ENCODE measurements around the gene INSYN2B. TPM values are rescaled to one million over a fixed set of nuclear protein-coding genes. Genes with fewer than 3 reads are reported as not detected.

Gene INSYN2B
- total RNA-seq, 1 donor from 2014 or later, result 1.5 TPM

DNA sequence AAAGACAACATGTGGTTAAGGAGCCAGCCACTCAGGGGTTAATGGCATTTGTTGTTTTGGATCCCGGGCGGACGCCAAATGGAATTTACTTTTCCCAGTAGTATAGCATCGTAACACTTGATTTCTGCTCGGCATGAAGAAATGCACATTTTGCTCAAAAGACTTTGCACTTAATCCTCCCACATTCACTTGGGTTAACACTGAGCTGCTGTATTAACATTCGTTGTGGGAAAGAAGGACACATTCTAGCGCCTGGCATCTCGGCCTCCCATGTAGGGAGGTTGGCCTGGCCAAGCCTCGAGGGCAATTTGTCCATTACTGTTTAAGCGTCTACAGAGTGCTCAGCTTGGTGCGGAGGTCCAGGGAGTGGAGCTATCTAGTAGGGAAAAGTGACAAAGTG lies 32.3 kb upstream of the INSYN2B start:
- H3K27me3 Mint-ChIP-seq, result peaks cover 55% of the 10 kb centered on the region
- H3K4me1 Mint-ChIP-seq (ENCODE audit: unreplicated experiment), result peaks cover 5% of the 10 kb centered on the region

DNA sequence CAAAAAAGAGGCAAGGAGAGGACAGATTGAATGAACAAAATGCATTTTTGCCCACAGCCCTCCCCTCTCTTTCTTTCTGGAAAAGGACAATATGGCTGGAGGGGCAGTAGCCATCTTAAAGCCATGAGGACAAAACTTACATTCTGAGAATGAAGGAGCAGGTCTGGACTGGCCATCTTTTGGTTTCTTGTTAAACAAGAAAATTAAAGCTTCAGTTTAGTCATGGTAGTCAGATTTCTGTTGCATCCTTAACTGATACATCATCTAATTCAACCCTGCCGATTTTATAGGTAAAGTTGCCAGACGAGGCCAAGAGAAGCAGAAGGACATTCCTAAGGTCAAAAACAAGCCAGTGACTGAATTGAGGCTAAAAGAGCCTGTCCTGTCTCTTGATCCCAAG lies 31.5 kb upstream of the INSYN2B start:
- Mint-ChIP-seq H3K4me3 (no peak overlapping the region), H3K27ac (no peak overlapping the region), H3K36me3 (no peaks in the 10 kb centered on the region), H3K4me1 (ENCODE audit: unreplicated experiment) (peaks cover 5% of the 10 kb centered on the region), H3K27me3 (peaks cover 57% of the 10 kb centered on the region), H3K9me3 (no peaks in the 10 kb centered on the region)
- TF ChIP-seq, protein P1, sequence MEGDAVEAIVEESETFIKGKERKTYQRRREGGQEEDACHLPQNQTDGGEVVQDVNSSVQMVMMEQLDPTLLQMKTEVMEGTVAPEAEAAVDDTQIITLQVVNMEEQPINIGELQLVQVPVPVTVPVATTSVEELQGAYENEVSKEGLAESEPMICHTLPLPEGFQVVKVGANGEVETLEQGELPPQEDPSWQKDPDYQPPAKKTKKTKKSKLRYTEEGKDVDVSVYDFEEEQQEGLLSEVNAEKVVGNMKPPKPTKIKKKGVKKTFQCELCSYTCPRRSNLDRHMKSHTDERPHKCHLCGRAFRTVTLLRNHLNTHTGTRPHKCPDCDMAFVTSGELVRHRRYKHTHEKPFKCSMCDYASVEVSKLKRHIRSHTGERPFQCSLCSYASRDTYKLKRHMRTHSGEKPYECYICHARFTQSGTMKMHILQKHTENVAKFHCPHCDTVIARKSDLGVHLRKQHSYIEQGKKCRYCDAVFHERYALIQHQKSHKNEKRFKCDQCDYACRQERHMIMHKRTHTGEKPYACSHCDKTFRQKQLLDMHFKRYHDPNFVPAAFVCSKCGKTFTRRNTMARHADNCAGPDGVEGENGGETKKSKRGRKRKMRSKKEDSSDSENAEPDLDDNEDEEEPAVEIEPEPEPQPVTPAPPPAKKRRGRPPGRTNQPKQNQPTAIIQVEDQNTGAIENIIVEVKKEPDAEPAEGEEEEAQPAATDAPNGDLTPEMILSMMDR (conservative IDR thresholded peaks at IDR 0.05), result no peak
- DNase-seq (ENCODE audit: extremely low spot score, unreplicated experiment), result no peak

More for the DNA sequence above, 32.3 kb upstream of the INSYN2B start:
- no peak overlapping the region for H3K4me3 Mint-ChIP-seq
- H3K27ac Mint-ChIP-seq, result no peak overlapping the region
- no peak for DNase-seq (ENCODE audit: extremely low spot score, unreplicated experiment)
- H3K36me3 Mint-ChIP-seq, result no peaks in the 10 kb centered on the region
- TF ChIP-seq, protein P1 (conservative IDR thresholded peaks at IDR 0.05), result no peak
- H3K9me3 Mint-ChIP-seq, result no peaks in the 10 kb centered on the region

DNA sequence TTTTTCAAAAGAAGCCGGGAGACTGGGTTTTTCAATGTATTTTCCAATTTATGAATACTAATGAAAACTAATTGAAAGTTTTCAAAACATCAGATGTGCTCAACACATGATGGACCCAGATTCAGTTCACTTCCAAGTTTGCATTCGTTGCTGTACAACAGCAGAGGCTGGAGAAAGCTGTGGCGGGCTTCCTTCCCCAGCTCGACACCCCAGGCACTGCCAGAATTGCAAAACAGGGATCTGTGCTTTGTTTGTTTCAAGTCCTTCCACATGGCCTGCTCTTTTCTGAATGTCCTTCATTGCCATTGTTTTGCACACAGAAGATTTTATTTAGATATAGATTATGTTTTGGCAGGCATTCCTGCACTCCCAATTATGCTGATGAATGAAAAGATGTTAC lies 30.3 kb upstream of the INSYN2B start:
- Mint-ChIP-seq H3K36me3 (no peaks in the 10 kb centered on the region), H3K4me3 (no peak overlapping the region), H3K9me3 (no peaks in the 10 kb centered on the region), H3K27ac (no peak overlapping the region), H3K4me1 (ENCODE audit: unreplicated experiment) (peaks cover 9% of the 10 kb centered on the region), H3K27me3 (peaks cover 56% of the 10 kb centered on the region)
- no peak for DNase-seq (ENCODE audit: extremely low spot score, unreplicated experiment)
- TF ChIP-seq, protein P1 (conservative IDR thresholded peaks at IDR 0.05), result no peak

DNA sequence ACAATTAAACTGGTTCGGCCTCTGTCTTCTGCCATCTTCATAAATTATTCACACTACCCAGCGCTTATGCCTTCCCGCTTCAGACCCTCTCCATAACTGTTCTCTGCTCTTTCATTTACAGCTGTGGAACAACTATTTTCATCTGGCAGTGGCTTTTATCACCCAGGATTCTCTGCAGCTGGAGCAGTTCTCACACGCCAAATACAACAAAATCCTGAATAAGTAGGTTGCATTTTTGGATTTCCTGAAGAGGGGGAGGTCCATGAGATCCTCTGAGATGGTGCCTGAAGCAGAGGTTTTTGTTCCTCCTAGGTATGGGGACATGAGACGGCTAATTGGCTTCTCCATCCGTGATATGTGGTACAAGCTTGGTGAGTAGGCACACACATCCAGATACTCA lies 28.1 kb upstream of the INSYN2B start:
- no peaks in the 10 kb centered on the region for H3K9me3 Mint-ChIP-seq
- no peak overlapping the region for H3K27ac Mint-ChIP-seq

DNA sequence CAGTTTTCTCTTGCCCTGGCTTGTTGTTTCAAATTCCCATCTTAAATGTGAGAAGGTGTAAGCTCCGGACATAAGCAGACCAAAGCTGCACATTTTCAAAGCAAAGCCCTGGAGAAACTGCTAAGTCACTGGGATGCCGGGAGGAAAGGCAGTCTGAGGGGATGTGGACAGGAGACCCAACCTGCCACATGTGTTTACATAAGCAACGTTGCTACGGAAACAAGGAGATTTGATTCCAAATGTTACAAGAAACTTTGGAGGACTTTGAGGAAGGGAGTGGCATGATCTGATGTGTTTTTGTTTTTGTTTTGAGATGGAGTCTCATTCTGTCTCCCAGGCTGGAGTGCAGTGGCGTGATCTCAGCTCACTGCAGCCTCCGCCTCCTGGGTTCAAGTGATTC lies 25.7 kb upstream of the INSYN2B start:
- Mint-ChIP-seq H3K27me3 (peaks cover 31% of the 10 kb centered on the region), H3K36me3 (no peaks in the 10 kb centered on the region), H3K4me3 (no peak overlapping the region), H3K4me1 (ENCODE audit: unreplicated experiment) (peaks cover 3% of the 10 kb centered on the region), H3K27ac (no peak overlapping the region), H3K9me3 (no peaks in the 10 kb centered on the region)
- DNase-seq (ENCODE audit: extremely low spot score, unreplicated experiment), result no peak
- TF ChIP-seq, protein P1 (conservative IDR thresholded peaks at IDR 0.05), result no peak

More for the DNA sequence above, 28.1 kb upstream of the INSYN2B start:
- peaks cover 3% of the 10 kb centered on the region for H3K4me1 Mint-ChIP-seq (ENCODE audit: unreplicated experiment)
- TF ChIP-seq, protein P1 (conservative IDR thresholded peaks at IDR 0.05), result no peak
- H3K36me3 Mint-ChIP-seq, result no peaks in the 10 kb centered on the region
- no peak overlapping the region for H3K4me3 Mint-ChIP-seq
- peaks cover 42% of the 10 kb centered on the region for H3K27me3 Mint-ChIP-seq
- DNase-seq (ENCODE audit: extremely low spot score, unreplicated experiment), result no peak

DNA sequence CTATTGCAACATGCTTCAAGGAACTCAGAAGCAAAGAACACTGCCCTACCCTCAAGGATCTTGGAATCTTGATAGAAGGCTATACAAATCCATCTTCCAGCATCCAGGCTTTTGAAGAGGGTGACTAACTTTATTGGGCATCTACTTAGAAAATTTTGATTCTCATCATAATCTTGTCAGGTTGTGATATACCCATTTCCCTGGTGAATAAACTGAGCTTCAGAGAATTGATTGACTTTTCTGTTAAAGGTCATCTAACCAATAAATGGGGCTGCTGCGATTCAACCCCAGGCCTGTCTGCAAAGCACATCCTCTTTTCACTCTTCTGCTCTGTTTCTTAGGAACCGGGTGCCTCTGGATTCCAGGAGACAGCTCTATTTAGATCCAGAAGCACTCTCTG lies 19.9 kb upstream of the INSYN2B start:
- Mint-ChIP-seq H3K4me1 (ENCODE audit: unreplicated experiment) (no peaks in the 10 kb centered on the region), H3K27ac (no peak overlapping the region), H3K9me3 (no peaks in the 10 kb centered on the region), H3K27me3 (peaks cover 3% of the 10 kb centered on the region), H3K36me3 (no peaks in the 10 kb centered on the region), H3K4me3 (no peak overlapping the region)
- DNase-seq (ENCODE audit: extremely low spot score, unreplicated experiment), result no peak
- TF ChIP-seq, protein P1 (conservative IDR thresholded peaks at IDR 0.05), result no peak
